ENCODE measurements around the gene EZR. TPM values are rescaled to one million over a fixed set of nuclear protein-coding genes. Genes with fewer than 3 reads are reported as not detected.

Gene EZR
- total and polyA plus RNA-seq, 2 donors (not counting 1 experiment from before 2014, with no cell fraction given), result 227 to 945 TPM

DNA sequence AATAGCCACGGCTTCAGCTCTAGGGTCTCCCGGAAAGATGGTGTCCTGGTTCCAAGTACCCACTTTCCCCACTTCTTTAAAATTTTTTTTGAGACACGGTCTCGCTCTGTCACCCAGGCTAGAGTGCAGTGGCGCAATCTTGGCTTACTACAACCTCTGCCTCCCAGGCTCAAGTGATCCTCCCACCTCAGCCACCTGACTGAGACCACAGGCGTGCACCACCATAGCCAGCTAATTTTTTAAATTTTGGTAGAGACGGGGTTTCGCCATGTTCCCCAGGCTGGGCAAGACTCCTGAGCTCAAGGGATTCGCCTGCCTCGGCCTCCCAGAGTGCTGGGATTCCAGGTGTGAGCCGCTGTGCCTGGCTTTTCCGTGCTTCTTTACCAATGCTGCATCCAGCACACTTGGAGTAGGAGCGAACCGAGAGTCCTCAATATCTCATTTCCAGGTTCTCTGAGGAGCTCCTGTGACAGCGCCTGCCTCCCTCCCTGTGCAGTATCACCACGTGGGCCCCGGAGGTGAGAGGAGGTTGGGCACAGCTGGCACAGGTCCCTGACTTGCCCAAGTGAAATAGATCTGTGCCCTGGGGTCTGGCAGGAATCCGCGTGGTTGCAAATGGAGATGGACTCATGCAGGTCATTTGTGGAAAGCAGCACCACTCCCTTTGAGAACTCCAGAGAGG is 37.3 kb downstream of the EZR start:
- ChIA-PET POLR2A (interaction anchor here (0.5 to 1.0 kb wide), 2 partner anchors 11 to 32 kb away, joined by 3 read pairs; no protein-coding TSS in a partner anchor), CTCF (interaction anchor here (1.7 to 3.1 kb wide), 2 partner anchors 72 to 192 kb away, joined by 5 to 19 read pairs; no protein-coding TSS in a partner anchor)
- Mint-ChIP-seq H3K9me3 (ENCODE audit: insufficient read depth) (no peaks in the 10 kb centered on the region), H3K4me1 (peaks cover 14% of the 10 kb centered on the region), H3K4me3 (no peak overlapping the region), H3K27me3 (no peaks in the 10 kb centered on the region), H3K27ac (peak overlapping the region; percentile 42)
- no peak for ATAC-seq (ENCODE audit: low read depth)
- Histone ChIP-seq H3K4me2 (replicated peaks; ENCODE audit: low read depth, low read length, poor library complexity, severe bottlenecking) (no peak overlapping the region), H3K4me3 (ENCODE audit: control extremely low read depth in 1 of 5, extremely low read depth in 1 of 5, insufficient read depth in 1 of 5, low read depth in 2 of 5, low read length in 4 of 5) (no peak overlapping the region), H2AFZ (ENCODE audit: insufficient read depth, low read depth, low read length, poor library complexity, severe bottlenecking) (no peak overlapping the region), H4K20me1 (ENCODE audit: control insufficient read depth, insufficient read depth, low read length, poor library complexity, severe bottlenecking) (peaks cover 98% of the 10 kb centered on the region), H3K9me3 (ENCODE audit: control extremely low read depth in 1 of 3, control insufficient read depth in 2 of 3, insufficient read depth in 1 of 3, low read length in 2 of 3) (no peaks in the 10 kb centered on the region), H3K27ac (ENCODE audit: low read length in 2 of 2) (no peak overlapping the region), H3K27me3 (replicated peaks in 1 of 4; ENCODE audit: control extremely low read depth in 1 of 4, control insufficient read depth in 3 of 4, insufficient read depth in 4 of 4, low read length in 3 of 4) (no peaks in the 10 kb centered on the region), H3K9ac (ENCODE audit: low read length) (no peak overlapping the region), H3K4me1 (ENCODE audit: control insufficient read depth in 2 of 2, insufficient read depth in 2 of 2, low read length in 2 of 2) (no peaks in the 10 kb centered on the region), H3K36me3 (replicated peaks in 1 of 2; ENCODE audit: control extremely low read depth in 1 of 2, control insufficient read depth in 1 of 2, extremely low read depth in 1 of 2, insufficient read depth in 2 of 2, low read length in 1 of 2) (peaks cover 6 to 98% of the 10 kb centered on the region in 2 experiments), H3K79me2 (ENCODE audit: control insufficient read depth, insufficient read depth, low read length) (peaks cover 90% of the 10 kb centered on the region)
- DNase-seq, result no peak
- no peak for TF ChIP-seq EZH2 (IDR thresholded peaks at IDR 0.05; ENCODE audit: borderline replicate concordance, insufficient read depth, low read depth, low read length, poor library complexity, severe bottlenecking)
- no peak for TF ChIP-seq CTCF (IDR thresholded peaks at IDR 0.05)
- intact Hi-C loops (cut with micrococcal nuclease), result no loop called here
- 98% methylated on average over 18 of the region's 19 CpGs for WGBS (ENCODE audit: insufficient coverage)
